Endothelial cell (in vitro differentiated cells): Measurements from ENCODE around the gene IRAG1. TPM values are rescaled to one million over a fixed set of nuclear protein-coding genes. Genes with fewer than 3 reads are reported as not detected.

ENCODE experiments used
- DNase-seq: peaks from one replicate; pipeline ENCODE4 v3.0.0; 2021; ENCODE audit warnings: low spot score
- H3K27ac Mint-ChIP-seq: one replicate; pipeline ENCODE4 v1.8.0; 2021; ENCODE audit warnings: mixed read lengths, inconsistent platforms; ENCODE audit not compliant: unreplicated experiment
- H3K27me3 Mint-ChIP-seq: one replicate; pipeline ENCODE4 v1.8.0; 2021; ENCODE audit warnings: mild to moderate bottlenecking, moderate library complexity, mixed read lengths, inconsistent platforms; ENCODE audit not compliant: unreplicated experiment
- H3K36me3 Mint-ChIP-seq: one replicate; pipeline ENCODE4 v1.8.0; 2021; ENCODE audit warnings: mild to moderate bottlenecking, low read depth, mixed read lengths, inconsistent platforms; ENCODE audit not compliant: unreplicated experiment
- H3K4me1 Mint-ChIP-seq: one replicate; pipeline ENCODE4 v1.8.0; 2021; ENCODE audit warnings: mild to moderate bottlenecking, mixed read lengths, inconsistent platforms; ENCODE audit not compliant: unreplicated experiment
- H3K4me3 Mint-ChIP-seq: one replicate; pipeline ENCODE4 v1.8.0; 2021; ENCODE audit warnings: mild to moderate bottlenecking, mixed read lengths, inconsistent platforms; ENCODE audit not compliant: unreplicated experiment
- H3K9me3 Mint-ChIP-seq: one replicate; pipeline ENCODE4 v1.8.0; 2021; ENCODE audit warnings: mixed read lengths, inconsistent platforms; ENCODE audit not compliant: unreplicated experiment
- CTCF ChIP-seq: fragments of 200-600 bp; sonication (generic); IDR thresholded peaks from one replicate; pipeline ENCODE4 v1.5.0; 2021; ENCODE audit warnings: antibody characterized with exemption; ENCODE audit not compliant: unreplicated experiment
- total RNA-seq: library from RNA; stranded (reverse); fragmentation: NEBNext Ultra II Directional; extraction: Animal tissue kit (Norgen Biotek cat#: 25700); gene quantifications from one replicate; pipeline ENCODE4 v1.2.1, GENCODE V29; 2021; ENCODE audit not compliant: unreplicated experiment

The IRAG1 gene
- total RNA-seq, 1 donor from 2014 or later: 8.7 TPM

- peaks cover 15% of the 10 kb centered on the region for H3K4me1 Mint-ChIP-seq
- no peak overlapping the region for H3K4me3 Mint-ChIP-seq
- DNase-seq: no peak
- no peak overlapping the region for H3K27ac Mint-ChIP-seq
- no peaks in the 10 kb centered on the region for H3K36me3 Mint-ChIP-seq
- peaks cover 4% of the 10 kb centered on the region for H3K9me3 Mint-ChIP-seq
- no peak for TF ChIP-seq CTCF
- peaks cover 4% of the 10 kb centered on the region for H3K27me3 Mint-ChIP-seq
Measured at GRCh38 chr11:10673501-10674062, 20.0 kb downstream of the IRAG1 start.

GRCh38 chr11:10670099-10670498, 23.5 kb downstream of the IRAG1 start:
- Mint-ChIP-seq H3K4me3 (no peak overlapping the region), H3K36me3 (peaks cover 3% of the 10 kb centered on the region), H3K27me3 (peaks cover 5% of the 10 kb centered on the region), H3K27ac (no peak overlapping the region), H3K9me3 (no peaks in the 10 kb centered on the region), H3K4me1 (peaks cover 5% of the 10 kb centered on the region)
- TF ChIP-seq CTCF: no peak
- no peak for DNase-seq

GRCh38 chr11:10669258-10670033, 24.1 kb downstream of the IRAG1 start:
- no peak for DNase-seq
- Mint-ChIP-seq H3K27ac (no peak overlapping the region), H3K4me1 (peaks cover 2% of the 10 kb centered on the region), H3K9me3 (no peaks in the 10 kb centered on the region), H3K4me3 (no peak overlapping the region), H3K27me3 (peaks cover 6% of the 10 kb centered on the region), H3K36me3 (peaks cover 5% of the 10 kb centered on the region)
- TF ChIP-seq CTCF: no peak

GRCh38 chr11:10667521-10667885, 26.1 kb downstream of the IRAG1 start:
- peaks cover 5% of the 10 kb centered on the region for H3K4me1 Mint-ChIP-seq
- H3K36me3 Mint-ChIP-seq: peaks cover 5% of the 10 kb centered on the region
- H3K27ac Mint-ChIP-seq: no peak overlapping the region
- TF ChIP-seq CTCF: no peak
- DNase-seq: no peak
- no peak overlapping the region for H3K4me3 Mint-ChIP-seq
- H3K27me3 Mint-ChIP-seq: peaks cover 6% of the 10 kb centered on the region
- H3K9me3 Mint-ChIP-seq: no peaks in the 10 kb centered on the region
